MCF 10A (cell line): Measurements from ENCODE around the gene DAB1. TPM values are rescaled to one million over a fixed set of nuclear protein-coding genes. Genes with fewer than 3 reads are reported as not detected.

Experiments used
- BruUV-seq: library from RNA; stranded (reverse); fragments of 400-500 nt; replicated peaks from 2 replicates; lab custom pipeline; 2021; lab: Mats Ljungman, UMichigan
- CTCF ChIA-PET: fragments of 300-600 bp; sonication (Branson Sonifier 250); formaldehyde crosslinking; extraction: SDS; loops from one replicate; lab custom pipeline; 2021; ENCODE audit warnings: antibody characterized with exemption, inconsistent platforms; lab: Yijun Ruan, JAX
- POLR2A ChIA-PET: fragments of 300-600, 350-650 bp; sonication (Branson Sonifier 250); formaldehyde crosslinking; extraction: SDS; loops from one replicate; lab custom pipeline; 2020; ENCODE audit warnings: antibody characterized with exemption, inconsistent platforms; lab: Yijun Ruan, JAX
- DNase-seq: peaks from one replicate; pipeline ENCODE4 v3.0.0-alpha.2; 2018; ENCODE audit not compliant: unreplicated experiment
- H3K27ac Mint-ChIP-seq: one replicate; pipeline ENCODE4 v1.8.0; 2022; ENCODE audit warnings: mild to moderate bottlenecking, low read depth, mixed read lengths; ENCODE audit not compliant: unreplicated experiment
- H3K27me3 Mint-ChIP-seq: one replicate; pipeline ENCODE4 v1.8.0; 2022; ENCODE audit warnings: mixed read lengths; ENCODE audit not compliant: insufficient read depth, unreplicated experiment
- H3K36me3 Mint-ChIP-seq: one replicate; pipeline ENCODE4 v1.8.0; 2022; ENCODE audit warnings: mild to moderate bottlenecking, moderate library complexity, mixed read lengths; ENCODE audit not compliant: insufficient read depth, unreplicated experiment
- H3K4me1 Mint-ChIP-seq: one replicate; pipeline ENCODE4 v1.8.0; 2022; ENCODE audit warnings: mixed read lengths; ENCODE audit not compliant: insufficient read depth, unreplicated experiment
- H3K4me3 Mint-ChIP-seq: one replicate; pipeline ENCODE4 v1.8.0; 2022; ENCODE audit warnings: mild to moderate bottlenecking, moderate library complexity, mixed read lengths; ENCODE audit not compliant: unreplicated experiment
- H3K9me3 Mint-ChIP-seq: one replicate; pipeline ENCODE4 v1.8.0; 2022; ENCODE audit warnings: mixed read lengths; ENCODE audit not compliant: unreplicated experiment
- intact Hi-C: fragments of 100-400 bp; cut with micrococcal nuclease; formaldehyde crosslinking; loops from 2 replicates; pipeline ENCODE4 v1.14.1; 2022
- total RNA-seq: library from RNA; stranded (reverse); gene quantifications from 2 replicates; pipeline ENCODE4 v1.2.3, GENCODE V29; 2022
- TF ChIP-seq, protein P1 (sequence below): fragments of 200-600 bp; IDR thresholded peaks from one replicate; pipeline ENCODE4 v1.8.0; 2022; ENCODE audit warnings: antibody characterized with exemption, mild to moderate bottlenecking; ENCODE audit not compliant: unreplicated experiment

The DAB1 gene
- total RNA-seq, 1 experiment from 2014 or later = not detected

DNA sequence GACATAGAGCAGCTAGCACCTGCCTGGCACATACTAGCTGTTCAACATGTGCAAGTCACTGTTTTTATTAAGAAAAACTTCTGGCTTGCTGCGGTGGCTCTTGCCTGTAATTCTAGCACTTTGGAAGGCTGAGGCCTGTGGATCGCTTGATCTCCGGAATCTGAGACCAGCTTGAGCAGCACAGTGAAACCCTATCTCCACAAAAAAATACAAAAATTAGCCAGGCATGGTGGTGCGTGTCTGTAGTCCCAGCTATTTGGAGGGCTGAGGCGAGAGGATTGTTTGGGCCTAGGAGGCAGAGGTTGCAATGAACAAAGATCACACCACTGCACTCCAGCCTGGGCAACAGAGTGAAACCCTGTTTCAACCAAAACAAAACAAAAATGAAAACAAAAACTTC is 430.4 kb downstream of the DAB1 start:
- Mint-ChIP-seq H3K9me3 (no peaks in the 10 kb centered on the region), H3K4me3 (no peak overlapping the region), H3K4me1 (no peaks in the 10 kb centered on the region), H3K27ac (no peak overlapping the region), H3K36me3 (peaks cover 6% of the 10 kb centered on the region), H3K27me3 (no peaks in the 10 kb centered on the region)
- BruUV-seq = no TSS peak
- DNase-seq = no peak
- CTCF ChIA-PET = no interaction called here
- TF ChIP-seq, protein P1, sequence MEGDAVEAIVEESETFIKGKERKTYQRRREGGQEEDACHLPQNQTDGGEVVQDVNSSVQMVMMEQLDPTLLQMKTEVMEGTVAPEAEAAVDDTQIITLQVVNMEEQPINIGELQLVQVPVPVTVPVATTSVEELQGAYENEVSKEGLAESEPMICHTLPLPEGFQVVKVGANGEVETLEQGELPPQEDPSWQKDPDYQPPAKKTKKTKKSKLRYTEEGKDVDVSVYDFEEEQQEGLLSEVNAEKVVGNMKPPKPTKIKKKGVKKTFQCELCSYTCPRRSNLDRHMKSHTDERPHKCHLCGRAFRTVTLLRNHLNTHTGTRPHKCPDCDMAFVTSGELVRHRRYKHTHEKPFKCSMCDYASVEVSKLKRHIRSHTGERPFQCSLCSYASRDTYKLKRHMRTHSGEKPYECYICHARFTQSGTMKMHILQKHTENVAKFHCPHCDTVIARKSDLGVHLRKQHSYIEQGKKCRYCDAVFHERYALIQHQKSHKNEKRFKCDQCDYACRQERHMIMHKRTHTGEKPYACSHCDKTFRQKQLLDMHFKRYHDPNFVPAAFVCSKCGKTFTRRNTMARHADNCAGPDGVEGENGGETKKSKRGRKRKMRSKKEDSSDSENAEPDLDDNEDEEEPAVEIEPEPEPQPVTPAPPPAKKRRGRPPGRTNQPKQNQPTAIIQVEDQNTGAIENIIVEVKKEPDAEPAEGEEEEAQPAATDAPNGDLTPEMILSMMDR = no peak
- intact Hi-C loops = no loop called here
- POLR2A ChIA-PET = no interaction called here

DNA sequence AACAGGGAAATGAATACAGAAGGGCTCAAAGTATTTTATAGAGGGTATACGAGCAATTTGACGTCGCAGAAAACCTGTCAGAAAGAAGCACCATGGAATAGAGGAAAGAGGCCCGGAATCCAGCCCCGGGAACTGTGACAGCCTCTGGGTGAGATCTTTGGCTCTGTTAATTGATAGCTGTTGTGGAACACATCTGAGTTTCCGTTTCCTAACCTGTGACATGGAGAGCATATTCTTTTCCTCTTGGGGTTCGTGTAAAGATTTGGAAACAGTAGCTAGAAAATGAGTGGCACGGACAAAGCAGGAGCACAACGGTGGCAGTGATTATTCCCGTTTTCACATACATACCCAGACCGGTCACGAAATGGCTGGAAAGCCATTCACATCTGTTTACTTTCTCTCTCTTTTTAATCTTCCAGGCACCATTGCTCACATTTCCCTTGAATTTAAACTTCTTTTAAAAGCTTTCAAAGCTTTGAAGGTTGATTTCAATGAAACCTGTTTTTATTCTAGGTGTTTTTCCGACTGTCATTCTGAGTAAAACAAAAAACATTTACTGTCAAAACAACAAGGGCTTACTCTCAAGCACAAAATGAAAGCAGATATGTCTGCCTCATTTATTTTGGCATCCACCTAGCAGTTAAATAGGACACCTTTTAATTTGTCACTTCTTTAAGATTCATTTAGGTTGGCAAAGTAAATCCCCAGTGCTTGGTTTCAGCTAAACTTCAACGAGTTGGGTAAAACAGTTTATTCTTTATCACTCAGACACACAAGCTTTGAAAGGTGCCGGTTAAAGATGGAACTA is 431.3 kb downstream of the DAB1 start:
- Mint-ChIP-seq H3K4me1 (no peaks in the 10 kb centered on the region), H3K27ac (no peak overlapping the region), H3K36me3 (peaks cover 6% of the 10 kb centered on the region), H3K27me3 (no peaks in the 10 kb centered on the region), H3K4me3 (no peak overlapping the region), H3K9me3 (no peaks in the 10 kb centered on the region)
- POLR2A ChIA-PET = no interaction called here
- intact Hi-C loops = no loop called here
- CTCF ChIA-PET = interaction anchor here (0.6 to 1.5 kb wide), 5 partner anchors 8 to 778 kb away, joined by 3 to 4 read pairs (median 4); no protein-coding TSS in a partner anchor
- no TSS peak for BruUV-seq
- DNase-seq = no peak
- TF ChIP-seq, protein P1 = no peak

DNA sequence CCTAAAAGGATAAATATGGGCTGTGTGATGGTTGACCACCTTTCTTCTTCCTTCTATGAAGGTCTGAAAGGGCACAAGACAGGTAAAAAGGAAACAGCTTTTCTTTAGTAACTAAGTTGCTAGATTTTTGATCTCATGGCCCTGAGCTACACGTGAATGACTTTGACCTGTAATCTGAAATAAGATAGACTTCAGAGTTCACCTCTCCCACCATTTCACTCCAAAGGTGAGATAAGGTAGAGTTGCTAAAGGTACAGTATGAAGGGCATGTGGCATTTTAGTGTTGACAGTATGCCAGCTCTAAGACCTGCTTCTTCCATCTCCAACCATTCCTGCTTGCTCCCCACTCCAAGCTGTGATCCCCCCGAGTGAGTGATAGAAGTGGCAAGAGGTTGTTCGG is 432.3 kb downstream of the DAB1 start:
- TF ChIP-seq, protein P1 = no peak
- no TSS peak for BruUV-seq
- no peaks in the 10 kb centered on the region for H3K4me1 Mint-ChIP-seq
- H3K27ac Mint-ChIP-seq = no peak overlapping the region
- no peaks in the 10 kb centered on the region for H3K27me3 Mint-ChIP-seq
- no peak for DNase-seq
- CTCF ChIA-PET = interaction anchor here (0.6 to 1.5 kb wide), 4 partner anchors 9 to 779 kb away, joined by 3 to 4 read pairs (median 3); no protein-coding TSS in a partner anchor
- H3K4me3 Mint-ChIP-seq = no peak overlapping the region
- POLR2A ChIA-PET = no interaction called here
- H3K9me3 Mint-ChIP-seq = no peaks in the 10 kb centered on the region
- intact Hi-C loops = no loop called here
- H3K36me3 Mint-ChIP-seq = peaks cover 6% of the 10 kb centered on the region

DNA sequence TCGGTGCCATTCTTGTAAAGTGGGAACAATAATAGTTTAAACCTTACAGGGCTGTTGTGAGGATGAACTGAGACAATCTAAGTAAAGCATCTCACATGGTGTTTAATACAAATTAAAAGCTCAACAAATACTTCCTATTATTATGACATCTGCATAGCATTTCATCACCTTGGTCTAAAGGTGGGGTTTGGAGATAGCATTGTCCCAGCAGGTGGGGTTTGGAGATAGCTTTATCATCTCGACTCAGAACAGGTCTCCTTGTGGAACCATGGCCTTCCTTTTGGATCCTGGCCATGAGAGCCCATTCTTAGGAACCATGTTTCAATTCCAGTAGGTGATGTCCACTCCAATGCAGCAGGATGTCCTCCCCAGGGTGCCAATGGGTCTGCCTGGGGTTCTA is 437.5 kb downstream of the DAB1 start:
- ChIA-PET POLR2A (no interaction called here), CTCF (interaction anchor here (0.7 kb wide), 1 partner anchor 71 kb away, joined by 3 read pairs; no protein-coding TSS in a partner anchor)
- Mint-ChIP-seq H3K27me3 (peaks cover 2% of the 10 kb centered on the region), H3K4me3 (no peak overlapping the region), H3K27ac (no peak overlapping the region), H3K4me1 (no peaks in the 10 kb centered on the region), H3K36me3 (no peaks in the 10 kb centered on the region), H3K9me3 (no peaks in the 10 kb centered on the region)
- no TSS peak for BruUV-seq
- DNase-seq = no peak
- TF ChIP-seq, protein P1 = no peak
- intact Hi-C loops = no loop called here
